SK-N-SH (cell line): ENCODE data around the gene PMVK. TPM values are rescaled to one million over a fixed set of nuclear protein-coding genes. Genes with fewer than 3 reads are reported as not detected.
A peak's percentile ranks its signal among the peaks of the same experiment; 100 is the strongest.

Source experiments
- CTCF ChIA-PET: fragments of 300-600, 350-600 bp; formaldehyde crosslinking; extraction: SDS; loops from one replicate; lab custom pipeline; 2021; lab: Yijun Ruan, JAX
- POLR2A ChIA-PET: fragments of 350-600 bp; sonication (Branson Sonifier 250); formaldehyde crosslinking; extraction: SDS; loops from one replicate; lab custom pipeline; 2020; ENCODE audit warnings: antibody characterized with exemption, inconsistent platforms; lab: Yijun Ruan, JAX
- DNase-seq: peaks from one replicate; pipeline ENCODE4 v3.0.0; 2012
- H2AFZ ChIP-seq: fragments of 200-600 bp; sonication (generic); 2 replicates; pipeline ENCODE4 v1.8.1; 2016; ENCODE audit warnings: antibody characterized with exemption, mild to moderate bottlenecking, low read depth
- H3F3A ChIP-seq: fragments of 200-600 bp; sonication (generic); replicated peaks from 2 replicates; pipeline ENCODE3; 2016; ENCODE audit warnings: antibody characterized with exemption, mild to moderate bottlenecking; ENCODE audit not compliant: insufficient read depth
- H3K27ac ChIP-seq, 2 experiments: fragments of 200-500 bp in 1 of 2; fragments of 200-600 bp in 1 of 2; sonication (Bioruptor generic) in 1 of 2; sonication (generic), shearing (Covaris generic) in 1 of 2; 2 replicates each; pipeline versions ENCODE4 v1.5.1 to v1.6.1; 2014 to 2016; ENCODE audit warnings: low read depth in 2 of 2, inconsistent platforms in 1 of 2, low read length in 1 of 2, mild to moderate bottlenecking in 1 of 2, mixed read lengths in 1 of 2
- H3K27me3 ChIP-seq: fragments of 200-600 bp; sonication (generic), shearing (Covaris generic); 2 replicates; pipeline ENCODE4 v1.6.1; 2016; ENCODE audit warnings: mixed run types; ENCODE audit not compliant: insufficient read depth
- H3K36me3 ChIP-seq, 2 experiments: fragments of 200-500 bp in 1 of 2; fragments of 200-600 bp in 1 of 2; sonication (Bioruptor generic) in 1 of 2; sonication (generic) in 1 of 2; replicated peaks in 1 of 2; 2 replicates each; pipeline versions ENCODE3 to v1.5.1; 2014 to 2016; ENCODE audit warnings: low read length in 1 of 2, mild to moderate bottlenecking in 1 of 2; ENCODE audit not compliant: insufficient read depth in 2 of 2, control insufficient read depth in 1 of 2
- H3K4me1 ChIP-seq, 2 experiments: fragments of 200-500 bp in 1 of 2; fragments of 200-600 bp in 1 of 2; sonication (Bioruptor generic) in 1 of 2; sonication (generic), shearing (Covaris generic) in 1 of 2; 2 replicates each; pipeline versions ENCODE4 v1.5.1 to v1.6.1; 2014 to 2016; ENCODE audit warnings: low read depth in 1 of 2, low read length in 1 of 2, mixed run types in 1 of 2; ENCODE audit not compliant: insufficient read depth in 2 of 2, control insufficient read depth in 1 of 2
- H3K4me2 ChIP-seq: fragments of 200-600 bp; sonication (generic), shearing (Covaris generic); 2 replicates; pipeline ENCODE4 v1.6.1; 2017; ENCODE audit warnings: mixed run types
- H3K4me3 ChIP-seq, 2 experiments: fragments of 200-500 bp in 1 of 2; fragments of 200-600 bp in 1 of 2; sonication (Bioruptor generic) in 1 of 2; sonication (generic), shearing (Covaris generic) in 1 of 2; 2 replicates each; pipeline versions ENCODE4 v1.5.1 to v1.8.1; 2014 to 2016; ENCODE audit warnings: low read depth in 2 of 2, inconsistent platforms in 1 of 2, low read length in 1 of 2, mild to moderate bottlenecking in 1 of 2, mixed read lengths in 1 of 2, moderate library complexity in 1 of 2
- H3K79me2 ChIP-seq: fragments of 200-600 bp; sonication (generic); 2 replicates; pipeline ENCODE4 v1.8.1; 2017; ENCODE audit warnings: mild to moderate bottlenecking; ENCODE audit not compliant: insufficient read depth
- H3K9ac ChIP-seq: fragments of 200-600 bp; sonication (generic); 2 replicates; pipeline ENCODE4 v1.6.1; 2017; ENCODE audit warnings: mixed run types
- H3K9me2 ChIP-seq: fragments of 200-600 bp; sonication (generic); 2 replicates; pipeline ENCODE4 v1.6.1; 2017; ENCODE audit warnings: mixed run types
- H3K9me3 ChIP-seq: fragments of 200-600 bp; sonication (generic); 2 replicates; pipeline ENCODE4 v1.6.1; 2017; ENCODE audit warnings: mixed run types, mild to moderate bottlenecking, moderate library complexity
- H4K20me1 ChIP-seq: fragments of 200-600 bp; sonication (generic); 2 replicates; pipeline ENCODE4 v1.6.1; 2017; ENCODE audit warnings: mild to moderate bottlenecking, mixed run types; ENCODE audit not compliant: insufficient read depth
- CTCF ChIP-seq: fragments of 200-600 bp; sonication (generic); IDR thresholded peaks from 2 replicates; pipeline ENCODE4 v1.6.1; 2017; ENCODE audit warnings: antibody characterized with exemption, mild to moderate bottlenecking, moderate library complexity
- GABPA ChIP-seq: IDR thresholded peaks from 2 replicates; pipeline ENCODE4 v1.4.0; 2012; ENCODE audit warnings: low read depth, mild to moderate bottlenecking
- IRF3 ChIP-seq: fragments of 150-350 bp; IDR thresholded peaks from 2 replicates; pipeline ENCODE4 v1.6.1; 2016; ENCODE audit warnings: mild to moderate bottlenecking, low read depth, low read length
- JUND ChIP-seq: IDR thresholded peaks from 2 replicates; pipeline ENCODE4 v1.4.0; 2012
- MAX ChIP-seq: IDR thresholded peaks from 2 replicates; pipeline ENCODE4 v1.4.0; 2012; ENCODE audit warnings: low read depth
- MEF2A ChIP-seq: IDR thresholded peaks from 2 replicates; pipeline ENCODE4 v1.4.0; 2012; ENCODE audit warnings: low read depth, borderline replicate concordance
- NRF1 ChIP-seq: IDR thresholded peaks from 2 replicates; pipeline ENCODE4 v1.6.1; 2012; ENCODE audit warnings: low read depth, mild to moderate bottlenecking, low read length
- PBX3 ChIP-seq: IDR thresholded peaks from 2 replicates; pipeline ENCODE4; 2012
- RAD21 ChIP-seq: IDR thresholded peaks from 2 replicates; pipeline ENCODE4 v1.6.1; 2012; ENCODE audit warnings: mild to moderate bottlenecking, low read length
- RCOR1 ChIP-seq: fragments of 150-350 bp; IDR thresholded peaks from 2 replicates; pipeline ENCODE4 v1.6.1; 2017; ENCODE audit warnings: antibody characterized with exemption, low read length
- REST ChIP-seq: IDR thresholded peaks from 2 replicates; pipeline ENCODE4 v1.6.1; 2012; ENCODE audit warnings: mild to moderate bottlenecking, low read depth, low read length, moderate library complexity
- SIN3A ChIP-seq: IDR thresholded peaks from 2 replicates; pipeline ENCODE4 v1.6.1; 2012; ENCODE audit warnings: low read depth, mild to moderate bottlenecking, low read length, moderate library complexity, borderline replicate concordance
- SMC3 ChIP-seq: IDR thresholded peaks from 2 replicates; pipeline ENCODE4 v1.6.1; 2012; ENCODE audit warnings: low read depth, low read length, improper control_type of control experiment
- USF1 ChIP-seq: IDR thresholded peaks from 2 replicates; pipeline ENCODE4 v1.4.0; 2012; ENCODE audit warnings: low read depth, borderline replicate concordance
- ZBTB33 ChIP-seq: IDR thresholded peaks from 2 replicates; pipeline ENCODE4 v1.4.0; 2012; ENCODE audit warnings: low read depth, borderline replicate concordance
- WGBS: methylation state at CpG from one replicate; pipeline ENCODE4 v1.1.6; 2017; ENCODE audit warnings: low lambda C conversion rate; 5-methylcytosine and 5-hydroxymethylcytosine counted together
- polyA plus RNA-seq, 3 experiments: library from polyadenylated mRNA; depleted of rRNA; stranded (reverse); fragments of >200 nt; gene quantifications; 2 replicates each; pipeline ENCODE4 v1.2.3, GENCODE V29; 2012

The PMVK gene
- polyA plus RNA-seq, 1 of the 3 experiments (the other 2 are of a cell fraction): 59.6 TPM

GRCh38 chr1:154969860-154970452, 33.4 kb upstream of the PMVK start (continued):
- no peak for TF ChIP-seq PBX3
- no peak for TF ChIP-seq SMC3
- no peak for TF ChIP-seq RAD21

GRCh38 chr1:154969246-154969645, 32.7 kb upstream of the PMVK start:
- H3K9me3 ChIP-seq: no peaks in the 10 kb centered on the region
- no peaks in the 10 kb centered on the region for H3K27me3 ChIP-seq
- peaks cover 30 to 32% of the 10 kb centered on the region in 2 experiments for H3K36me3 ChIP-seq
- no peak overlapping the region for H2AFZ ChIP-seq
- DNase-seq: no peak
- peaks cover 44% of the 10 kb centered on the region for H3F3A ChIP-seq
- H3K27ac ChIP-seq: peak overlapping the region; percentile 97 to 99; a peak in 3 of 4 replicates
- H4K20me1 ChIP-seq: peaks cover 27% of the 10 kb centered on the region
- no peak for TF ChIP-seq REST
- no peak for TF ChIP-seq CTCF
- TF ChIP-seq SIN3A: no peak
- no peak for TF ChIP-seq RCOR1
- TF ChIP-seq RAD21: no peak
- TF ChIP-seq USF1: no peak
- TF ChIP-seq MAX: no peak
- TF ChIP-seq JUND: no peak
- TF ChIP-seq ZBTB33: no peak
- TF ChIP-seq PBX3: no peak
- no peak for TF ChIP-seq NRF1
- no peak for TF ChIP-seq SMC3
- no peak for TF ChIP-seq GABPA
- no peak for TF ChIP-seq MEF2A
- TF ChIP-seq IRF3: no peak
- peaks cover 18 to 60% of the 10 kb centered on the region in 2 experiments for H3K4me1 ChIP-seq
- peaks cover 70% of the 10 kb centered on the region for H3K79me2 ChIP-seq
- H3K9me2 ChIP-seq: no peaks in the 10 kb centered on the region
- 20% methylated on average over 5 of the region's 5 CpGs for WGBS
- H3K4me2 ChIP-seq: peak overlapping the region; percentile 98
- peak overlapping the region; percentile 77 to 90 for H3K4me3 ChIP-seq
- ChIA-PET POLR2A (interaction anchor here (0.6 to 3.7 kb wide), 8 partner anchors 8 to 96 kb away, joined by 3 to 25 read pairs (median 10); partner anchors contain the start of genes LENEP, PBXIP1 and PYGO2), CTCF (interaction anchor here (1.7 to 37.5 kb wide), 4 partner anchors 8 to 116 kb away, joined by 4 to 640 read pairs (median 22); partner anchors contain the start of genes ADAM15, LENEP, PYGO2 and ZBTB7B)
- H3K9ac ChIP-seq: peak overlapping the region; percentile 88
